ENCODE measurements around the gene OCA2. TPM values are rescaled to one million over a fixed set of nuclear protein-coding genes. Genes with fewer than 3 reads are reported as not detected.
A peak's percentile ranks its signal among the peaks of the same experiment; 100 is the strongest.

Gene OCA2
- total and polyA plus RNA-seq, 2 of the 13 experiments (the other 11 are each of a cell fraction or from before 2014, with no cell fraction given), result 0.02 to 0.05 TPM

DNA sequence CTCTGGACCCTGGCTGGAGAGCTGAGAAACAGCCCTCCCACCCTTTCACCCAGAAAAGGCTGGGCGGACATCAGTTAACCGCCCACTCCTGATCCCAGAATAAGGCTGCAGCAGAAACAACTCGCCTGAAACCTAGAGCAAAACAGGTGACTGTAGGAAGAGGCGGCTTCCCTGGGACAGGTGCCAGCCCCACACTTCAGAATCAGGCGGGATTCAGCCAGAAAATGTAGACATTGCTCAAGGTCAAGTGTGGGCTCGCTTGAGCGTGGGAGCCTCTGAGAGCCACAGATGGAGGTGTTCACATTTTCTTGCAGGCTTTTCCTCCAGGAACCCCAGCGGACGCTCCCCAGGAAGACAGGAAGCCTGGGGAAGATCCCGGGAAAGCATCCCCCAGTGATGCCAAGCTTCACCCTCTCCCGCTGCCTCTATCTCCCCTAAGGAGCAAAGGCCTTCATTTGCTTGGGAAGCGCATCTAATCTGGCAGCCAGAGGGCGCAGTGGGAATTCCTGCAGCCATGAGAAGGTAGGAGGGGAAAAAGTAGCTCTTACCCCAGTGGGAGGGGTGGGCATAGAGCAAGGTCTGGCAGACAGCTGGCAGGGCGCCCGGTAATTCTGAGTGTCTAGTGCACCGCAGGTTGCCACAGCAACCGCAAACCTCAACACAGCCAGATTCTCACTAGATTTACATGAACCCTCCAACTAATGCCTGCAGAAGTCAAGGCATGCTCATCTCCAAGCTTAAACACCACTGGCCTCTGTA lies 77.7 kb downstream of the OCA2 start (continued):
- TF ChIP-seq STAG1 (CRISPR knock-in tag; IDR thresholded peaks at IDR 0.05) (peak; percentile 64), XRCC5 (optimal IDR thresholded peaks at IDR 0.05; ENCODE audit: low read length) (peak; percentile 78), SAP130 (CRISPR knock-in tag; IDR thresholded peaks at IDR 0.05; ENCODE audit: low read depth) (peak; percentile 34), CTCF (CRISPR knock-in tag; IDR thresholded peaks at IDR 0.05) (peak; percentile 84), RFX3 (CRISPR knock-in tag; IDR thresholded peaks at IDR 0.05) (peak; percentile 68)
- TF ChIP-seq, protein P1, sequence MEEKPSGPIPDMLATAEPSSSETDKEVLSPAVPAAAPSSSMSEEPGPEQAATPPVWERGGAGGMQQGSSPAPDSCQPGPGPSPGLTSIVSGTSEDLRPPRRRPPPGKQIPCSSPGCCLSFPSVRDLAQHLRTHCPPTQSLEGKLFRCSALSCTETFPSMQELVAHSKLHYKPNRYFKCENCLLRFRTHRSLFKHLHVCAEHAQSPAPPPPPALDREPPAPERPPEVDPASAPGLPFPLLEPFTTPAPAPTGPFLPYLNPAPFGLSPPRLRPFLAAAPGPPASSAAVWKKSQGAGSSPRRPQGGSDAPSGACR (CRISPR knock-in tag; IDR thresholded peaks at IDR 0.05), result no peak

GRCh38 chr15:28020644-28021043 lies 78.5 kb downstream of the OCA2 start:
- intact Hi-C loops (cut with micrococcal nuclease; ENCODE audit: unreplicated experiment), result no loop called here
- BruUV-seq (replicated peaks), result no TSS peak
- Histone ChIP-seq H2AFZ (ENCODE audit: low read length) (no peak overlapping the region), H3K9ac (ENCODE audit: insufficient read depth, low read depth, low read length) (no peak overlapping the region), H4K20me1 (ENCODE audit: insufficient read depth, low read length) (no peaks in the 10 kb centered on the region), H3K79me2 (ENCODE audit: insufficient read depth, low read length) (no peaks in the 10 kb centered on the region), H3K36me3 (replicated peaks in 1 of 2; ENCODE audit: control insufficient read depth in 1 of 2, insufficient read depth in 2 of 2, low read length in 2 of 2) (no peaks in the 10 kb centered on the region), H3K27me3 (ENCODE audit: control insufficient read depth in 1 of 2, insufficient read depth in 2 of 2, low read length in 2 of 2) (no peaks in the 10 kb centered on the region), H3K27ac (ENCODE audit: extremely low read length, insufficient read depth, low read length) (no peak overlapping the region), H3K4me3 (replicated peaks in 1 of 3; ENCODE audit: insufficient read depth in 1 of 3, low read depth in 2 of 3, low read length in 3 of 3) (no peak overlapping the region), H3K9me3 (ENCODE audit: low read length) (no peaks in the 10 kb centered on the region), H3K4me1 (ENCODE audit: insufficient read depth, low read length) (peaks cover 24% of the 10 kb centered on the region), H3K4me2 (ENCODE audit: low read depth, low read length) (no peak overlapping the region)
- TF ChIP-seq ZFP82 (CRISPR knock-in tag; IDR thresholded peaks at IDR 0.05; ENCODE audit: borderline replicate concordance) (no peak), ZNF737 (CRISPR knock-in tag; IDR thresholded peaks at IDR 0.05; ENCODE audit: borderline replicate concordance) (no peak), FOXA3 (CRISPR knock-in tag; IDR thresholded peaks at IDR 0.05) (no peak), HNRNPH1 (optimal IDR thresholded peaks at IDR 0.05; ENCODE audit: low read depth, low read length) (no peak), NFYB (CRISPR knock-in tag; IDR thresholded peaks at IDR 0.05) (no peak), ZKSCAN1 (IDR thresholded peaks at IDR 0.05; ENCODE audit: low read length) (no peak), ZNF580 (CRISPR knock-in tag; IDR thresholded peaks at IDR 0.05; ENCODE audit: borderline replicate concordance, low read depth) (no peak), ZNF713 (CRISPR knock-in tag; IDR thresholded peaks at IDR 0.05) (no peak), SNRNP70 (IDR thresholded peaks at IDR 0.05; ENCODE audit: low read depth, low read length) (no peak), ARHGAP35 (CRISPR knock-in tag; IDR thresholded peaks at IDR 0.05; ENCODE audit: borderline replicate concordance) (no peak), PHF20 (CRISPR knock-in tag; IDR thresholded peaks at IDR 0.05) (no peak), ZNF317 (CRISPR knock-in tag; IDR thresholded peaks at IDR 0.05) (no peak)
- DNase-seq (ENCODE audit: low spot score), result no peak
- ChIA-PET CTCF (ENCODE audit: low intra/inter-chr PET ratio, low total read pairs) (interaction anchor here (1.7 kb wide), 1 partner anchor 29 kb away, joined by 7 read pairs; no protein-coding TSS in a partner anchor), POLR2A (no interaction called here)
- 24% methylated on average over 5 of the region's 6 CpGs for WGBS (ENCODE audit: low lambda C conversion rate)
- in situ Hi-C loops (cut with HindIII; ENCODE audit: extremely low pct_ligation_motif_present, low pct_unique_long_range_greater_than_20kb), result no loop called here
- ATAC-seq, result no peak
- no peak for FAIRE-seq

Data from HepG2 (cell line).